OCI-LY3 (cell line): ENCODE results near the gene PANK4.

Source experiments
- EZH2phosphoT487 ChIP-seq: fragments of 200-600 bp; shearing (Covaris generic); IDR thresholded peaks from 2 replicates; pipeline ENCODE4 v1.6.1; 2018; ENCODE audit warnings: antibody characterized with exemption, mixed run types, low read depth
- TF ChIP-seq, protein P1 (sequence below): fragments of 200-600, 300-600 bp; sonication (generic); IDR thresholded peaks from 2 replicates; pipeline ENCODE4 v1.5.1; 2014; ENCODE audit warnings: antibody characterized with exemption, low read length, low read depth

DNA sequence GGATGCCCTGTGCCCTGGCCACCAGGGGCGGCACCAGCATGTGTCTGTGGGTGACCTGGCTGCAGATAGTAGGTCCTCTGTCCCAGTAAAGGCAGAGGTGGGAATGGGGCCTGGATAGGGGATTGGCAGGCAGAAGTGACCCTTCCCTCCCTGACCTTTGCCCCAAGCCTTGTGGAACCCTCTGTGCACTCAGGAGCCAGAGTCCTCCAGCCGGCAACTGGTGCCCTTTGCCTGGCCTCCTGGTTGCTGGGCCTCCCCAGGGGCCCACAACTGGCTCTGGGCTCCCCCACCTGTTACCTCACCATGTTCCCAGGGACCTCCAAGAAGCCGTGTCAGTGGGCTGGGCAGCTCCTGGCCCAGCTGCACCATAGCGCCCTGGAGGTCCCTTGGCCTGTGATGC is 40.4 kb downstream of the PANK4 start:
- TF ChIP-seq, protein P1, sequence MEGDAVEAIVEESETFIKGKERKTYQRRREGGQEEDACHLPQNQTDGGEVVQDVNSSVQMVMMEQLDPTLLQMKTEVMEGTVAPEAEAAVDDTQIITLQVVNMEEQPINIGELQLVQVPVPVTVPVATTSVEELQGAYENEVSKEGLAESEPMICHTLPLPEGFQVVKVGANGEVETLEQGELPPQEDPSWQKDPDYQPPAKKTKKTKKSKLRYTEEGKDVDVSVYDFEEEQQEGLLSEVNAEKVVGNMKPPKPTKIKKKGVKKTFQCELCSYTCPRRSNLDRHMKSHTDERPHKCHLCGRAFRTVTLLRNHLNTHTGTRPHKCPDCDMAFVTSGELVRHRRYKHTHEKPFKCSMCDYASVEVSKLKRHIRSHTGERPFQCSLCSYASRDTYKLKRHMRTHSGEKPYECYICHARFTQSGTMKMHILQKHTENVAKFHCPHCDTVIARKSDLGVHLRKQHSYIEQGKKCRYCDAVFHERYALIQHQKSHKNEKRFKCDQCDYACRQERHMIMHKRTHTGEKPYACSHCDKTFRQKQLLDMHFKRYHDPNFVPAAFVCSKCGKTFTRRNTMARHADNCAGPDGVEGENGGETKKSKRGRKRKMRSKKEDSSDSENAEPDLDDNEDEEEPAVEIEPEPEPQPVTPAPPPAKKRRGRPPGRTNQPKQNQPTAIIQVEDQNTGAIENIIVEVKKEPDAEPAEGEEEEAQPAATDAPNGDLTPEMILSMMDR = no peak
- no peak for TF ChIP-seq EZH2phosphoT487
